ENCODE data around the gene PTPRN2.

Gene PTPRN2

DNA sequence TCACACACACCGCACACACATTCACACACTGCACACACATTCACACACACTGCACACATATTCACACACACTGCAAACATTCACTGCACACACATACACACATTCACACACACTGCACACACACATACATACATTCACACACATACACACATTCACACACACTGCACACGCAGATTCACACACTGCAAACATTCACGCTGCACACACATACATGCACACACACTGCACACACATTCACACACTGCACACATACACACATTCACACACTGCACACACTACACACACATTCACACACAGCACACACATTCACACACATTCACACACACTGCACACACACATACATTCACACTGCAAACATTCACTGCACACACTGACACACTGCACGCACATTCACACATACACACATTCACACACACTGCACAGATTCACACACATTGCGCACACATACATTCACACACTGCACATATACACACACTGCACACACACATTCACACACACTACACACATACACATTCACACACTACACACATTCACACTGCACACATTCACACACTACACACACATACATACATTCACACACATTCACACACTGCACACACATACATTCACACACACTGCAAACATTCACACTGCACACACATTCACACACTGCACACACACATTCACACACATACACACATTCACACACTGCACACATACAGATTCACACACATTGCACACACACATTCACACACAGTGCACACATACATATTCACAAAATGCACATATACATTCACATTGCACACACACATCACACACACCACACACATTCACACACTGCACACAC lies 325.1 kb downstream of the PTPRN2 start:
- H3K36me3 ChIP-seq (ENCODE audit: control insufficient read depth, insufficient read depth, low read length), result no peaks in the 10 kb centered on the region
- H3K9me3 ChIP-seq (ENCODE audit: control insufficient read depth, low read length), result no peaks in the 10 kb centered on the region
- no peak overlapping the region for H3K9ac ChIP-seq (ENCODE audit: low read length)
- peaks cover 9% of the 10 kb centered on the region for H3K4me1 ChIP-seq (ENCODE audit: control insufficient read depth, insufficient read depth, low read length)
- no peaks in the 10 kb centered on the region for H3K27me3 ChIP-seq (ENCODE audit: control insufficient read depth, insufficient read depth, low read length)
- no peak overlapping the region for H3K4me3 ChIP-seq (ENCODE audit: low read length)

- H3K27me3 ChIP-seq (ENCODE audit: control insufficient read depth, insufficient read depth, low read length), result no peaks in the 10 kb centered on the region
Measured at GRCh38 chr7:158261362-158262235, 326.0 kb downstream of the PTPRN2 start.

GRCh38 chr7:158260567-158261361 lies 326.9 kb downstream of the PTPRN2 start:
- H3K9me3 ChIP-seq (ENCODE audit: control insufficient read depth, low read length), result no peaks in the 10 kb centered on the region
- H3K4me1 ChIP-seq (ENCODE audit: control insufficient read depth, insufficient read depth, low read length), result no peaks in the 10 kb centered on the region
- no peaks in the 10 kb centered on the region for H3K36me3 ChIP-seq (ENCODE audit: control insufficient read depth, insufficient read depth, low read length)
- no peak overlapping the region for H3K4me3 ChIP-seq (ENCODE audit: low read length)
- H3K27me3 ChIP-seq (ENCODE audit: control insufficient read depth, insufficient read depth, low read length), result no peaks in the 10 kb centered on the region
- H3K9ac ChIP-seq (ENCODE audit: low read length), result no peak overlapping the region

More at GRCh38 chr7:158261362-158262235, 326.0 kb downstream of the PTPRN2 start:
- Histone ChIP-seq H3K36me3 (ENCODE audit: control insufficient read depth, insufficient read depth, low read length) (no peaks in the 10 kb centered on the region), H3K9me3 (ENCODE audit: control insufficient read depth, low read length) (no peaks in the 10 kb centered on the region), H3K9ac (ENCODE audit: low read length) (no peak overlapping the region), H3K4me3 (ENCODE audit: low read length) (no peak overlapping the region), H3K4me1 (ENCODE audit: control insufficient read depth, insufficient read depth, low read length) (peaks cover under 1% of the 10 kb centered on the region)

DNA sequence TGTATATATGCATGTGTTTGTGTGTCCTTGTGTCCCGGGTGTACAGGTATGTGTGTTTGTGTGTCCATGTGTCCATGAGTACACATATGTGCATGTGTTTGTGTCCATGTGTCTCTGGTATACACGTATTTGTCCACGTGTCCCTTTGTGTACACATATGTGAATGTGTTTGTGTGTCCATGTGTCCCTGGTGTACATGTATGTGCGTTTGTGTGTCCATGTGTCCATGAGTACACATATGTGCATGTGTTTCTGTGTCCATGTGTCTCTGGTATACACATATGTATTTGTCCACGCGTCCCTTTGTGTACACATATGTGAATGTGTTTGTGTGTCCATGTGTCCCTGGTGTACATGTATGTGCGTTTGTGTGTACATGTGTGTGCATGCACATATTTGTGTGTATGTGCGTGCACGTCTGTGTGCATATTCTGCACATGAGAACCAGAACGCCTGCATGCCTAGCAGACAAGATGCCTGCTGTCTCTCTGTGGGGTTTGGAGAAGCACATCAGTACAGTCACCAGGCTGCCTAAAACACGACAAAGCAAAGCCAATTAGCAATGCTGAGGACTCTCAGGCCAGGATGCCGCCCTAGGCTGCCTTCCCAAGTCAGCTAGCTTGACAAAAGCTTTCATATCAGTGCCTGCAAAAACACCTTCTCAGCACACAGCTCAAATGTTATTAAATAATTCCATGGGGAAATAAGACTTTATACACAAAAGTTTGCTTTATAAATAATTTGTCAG lies 327.8 kb downstream of the PTPRN2 start:
- Histone ChIP-seq H3K9ac (ENCODE audit: low read length) (no peak overlapping the region), H3K36me3 (ENCODE audit: control insufficient read depth, insufficient read depth, low read length) (no peaks in the 10 kb centered on the region), H3K4me3 (ENCODE audit: low read length) (no peak overlapping the region), H3K4me1 (ENCODE audit: control insufficient read depth, insufficient read depth, low read length) (no peaks in the 10 kb centered on the region), H3K27me3 (ENCODE audit: control insufficient read depth, insufficient read depth, low read length) (no peaks in the 10 kb centered on the region), H3K9me3 (ENCODE audit: control insufficient read depth, low read length) (no peaks in the 10 kb centered on the region)

- no peaks in the 10 kb centered on the region for H3K27me3 ChIP-seq (ENCODE audit: control insufficient read depth, insufficient read depth, low read length)
- H3K9me3 ChIP-seq (ENCODE audit: control insufficient read depth, low read length), result no peaks in the 10 kb centered on the region
- H3K4me3 ChIP-seq (ENCODE audit: low read length), result no peak overlapping the region
- no peaks in the 10 kb centered on the region for H3K36me3 ChIP-seq (ENCODE audit: control insufficient read depth, insufficient read depth, low read length)
- no peaks in the 10 kb centered on the region for H3K4me1 ChIP-seq (ENCODE audit: control insufficient read depth, insufficient read depth, low read length)
- H3K9ac ChIP-seq (ENCODE audit: low read length), result no peak overlapping the region
Measured at GRCh38 chr7:158259141-158259540, 328.5 kb downstream of the PTPRN2 start.

DNA sequence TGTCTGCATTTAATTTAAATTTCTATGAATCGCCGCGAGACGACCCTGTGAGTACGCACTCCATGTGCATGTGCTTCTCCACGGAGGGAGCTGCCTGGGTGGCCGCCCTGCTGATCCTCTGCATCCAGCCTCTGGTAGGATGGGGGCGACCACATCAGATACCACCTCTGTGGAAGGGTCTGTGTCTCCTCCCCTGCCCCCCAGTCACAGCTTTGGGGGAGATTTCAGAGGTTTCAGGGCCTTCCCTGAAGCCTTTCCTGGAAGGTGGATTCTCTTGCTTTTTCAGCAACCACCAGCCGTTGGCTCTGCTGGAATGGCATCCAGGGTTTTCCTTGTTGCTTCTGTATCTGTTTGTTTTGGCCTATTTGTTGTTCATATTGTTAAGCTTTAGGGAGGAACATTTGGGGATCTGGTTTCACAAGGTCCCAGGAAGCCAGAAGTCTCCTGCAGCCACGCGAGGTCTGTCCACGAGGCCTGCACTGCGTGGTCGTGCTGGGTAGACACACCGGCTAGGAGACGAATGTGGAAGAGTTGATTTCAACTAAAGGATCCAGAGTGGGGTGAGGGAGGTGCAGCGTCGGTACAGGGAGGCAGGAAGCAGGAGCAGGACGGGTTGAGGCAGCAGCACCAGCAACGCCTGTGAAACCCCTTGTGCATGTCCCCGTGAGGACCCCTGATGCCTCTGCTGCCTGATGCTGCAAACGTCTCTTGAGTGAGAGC lies 329.1 kb downstream of the PTPRN2 start:
- H3K9me3 ChIP-seq (ENCODE audit: control insufficient read depth, low read length), result no peaks in the 10 kb centered on the region
- no peak overlapping the region for H3K4me3 ChIP-seq (ENCODE audit: low read length)
- H3K27me3 ChIP-seq (ENCODE audit: control insufficient read depth, insufficient read depth, low read length), result no peaks in the 10 kb centered on the region
- no peaks in the 10 kb centered on the region for H3K4me1 ChIP-seq (ENCODE audit: control insufficient read depth, insufficient read depth, low read length)
- H3K9ac ChIP-seq (ENCODE audit: low read length), result no peak overlapping the region
- no peaks in the 10 kb centered on the region for H3K36me3 ChIP-seq (ENCODE audit: control insufficient read depth, insufficient read depth, low read length)

DNA sequence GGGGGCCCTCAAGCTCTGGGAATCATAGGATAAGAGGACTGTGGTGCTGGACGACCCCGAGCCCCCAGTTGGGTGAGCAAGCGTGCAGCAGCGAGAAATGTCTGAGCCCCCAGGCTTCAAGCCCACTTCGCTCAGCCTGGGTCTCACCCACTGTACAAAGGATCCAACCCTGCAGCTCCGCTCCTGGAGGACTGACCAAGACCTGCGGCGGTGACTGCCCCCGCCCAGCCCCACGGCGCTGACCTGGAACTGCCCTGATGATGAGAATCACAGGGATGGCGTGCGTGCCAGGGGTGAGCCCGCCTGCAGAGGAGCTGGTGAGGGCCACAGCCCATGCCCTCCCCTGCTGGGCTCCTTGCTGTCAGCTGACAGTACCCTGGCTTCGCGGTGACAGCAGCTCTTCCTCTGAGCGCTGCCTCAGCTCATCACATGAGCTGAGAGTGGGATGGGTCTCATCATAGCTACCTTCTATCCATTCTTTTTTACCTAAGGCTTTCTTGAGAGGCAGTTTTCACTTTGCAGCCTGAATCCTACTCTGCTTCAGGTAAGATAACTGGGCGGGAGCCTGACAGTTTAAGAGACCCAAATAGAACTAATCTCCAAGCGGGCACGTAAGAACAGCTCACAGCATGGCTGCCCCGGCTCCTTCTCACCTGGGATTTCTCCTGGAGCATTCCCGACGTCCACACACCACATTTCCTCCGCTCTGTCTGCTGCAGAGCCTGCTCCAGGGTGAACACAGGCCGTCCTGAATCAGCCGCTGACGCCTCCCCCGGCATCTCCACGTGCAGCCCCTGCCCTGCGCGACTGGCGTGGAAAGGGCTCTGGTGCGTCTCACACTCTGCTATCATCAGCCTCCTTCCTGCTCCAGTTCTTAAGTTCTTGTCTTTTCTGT lies 329.9 kb downstream of the PTPRN2 start:
- H3K9ac ChIP-seq (ENCODE audit: low read length), result no peak overlapping the region
- H3K36me3 ChIP-seq (ENCODE audit: control insufficient read depth, insufficient read depth, low read length), result no peaks in the 10 kb centered on the region
- H3K9me3 ChIP-seq (ENCODE audit: control insufficient read depth, low read length), result no peaks in the 10 kb centered on the region
- no peaks in the 10 kb centered on the region for H3K4me1 ChIP-seq (ENCODE audit: control insufficient read depth, insufficient read depth, low read length)
- no peaks in the 10 kb centered on the region for H3K27me3 ChIP-seq (ENCODE audit: control insufficient read depth, insufficient read depth, low read length)
- H3K4me3 ChIP-seq (ENCODE audit: low read length), result no peak overlapping the region

DNA sequence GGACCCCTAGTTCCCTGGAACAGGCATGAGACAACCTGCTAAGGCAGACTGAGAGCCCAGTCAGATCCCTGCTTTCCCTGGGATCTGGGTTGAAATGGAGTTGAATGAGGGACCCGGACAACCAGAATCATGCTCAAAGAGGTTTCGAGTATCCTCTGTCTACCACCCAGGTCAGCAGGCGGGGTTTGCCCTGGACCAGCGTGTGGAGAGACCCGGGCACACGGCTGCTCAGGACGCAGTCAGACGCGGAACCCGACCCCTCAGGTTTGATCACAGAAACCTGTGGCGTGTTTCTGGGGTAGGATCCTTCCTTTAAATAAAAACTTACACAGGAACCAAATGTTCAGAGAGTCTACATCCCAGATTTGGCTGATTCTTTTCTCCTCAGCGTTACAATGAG lies 330.6 kb downstream of the PTPRN2 start:
- Histone ChIP-seq H3K4me1 (ENCODE audit: control insufficient read depth, insufficient read depth, low read length) (no peaks in the 10 kb centered on the region), H3K9me3 (ENCODE audit: control insufficient read depth, low read length) (no peaks in the 10 kb centered on the region), H3K27me3 (ENCODE audit: control insufficient read depth, insufficient read depth, low read length) (no peaks in the 10 kb centered on the region), H3K4me3 (ENCODE audit: low read length) (no peak overlapping the region), H3K9ac (ENCODE audit: low read length) (no peak overlapping the region), H3K36me3 (ENCODE audit: control insufficient read depth, insufficient read depth, low read length) (no peaks in the 10 kb centered on the region)

- Histone ChIP-seq H3K4me3 (ENCODE audit: low read length) (no peak overlapping the region), H3K4me1 (ENCODE audit: control insufficient read depth, insufficient read depth, low read length) (no peaks in the 10 kb centered on the region), H3K9me3 (ENCODE audit: control insufficient read depth, low read length) (no peaks in the 10 kb centered on the region), H3K27me3 (ENCODE audit: control insufficient read depth, insufficient read depth, low read length) (no peaks in the 10 kb centered on the region), H3K9ac (ENCODE audit: low read length) (no peak overlapping the region), H3K36me3 (ENCODE audit: control insufficient read depth, insufficient read depth, low read length) (no peaks in the 10 kb centered on the region)
Measured at GRCh38 chr7:158256091-158256816, 331.4 kb downstream of the PTPRN2 start.

DNA sequence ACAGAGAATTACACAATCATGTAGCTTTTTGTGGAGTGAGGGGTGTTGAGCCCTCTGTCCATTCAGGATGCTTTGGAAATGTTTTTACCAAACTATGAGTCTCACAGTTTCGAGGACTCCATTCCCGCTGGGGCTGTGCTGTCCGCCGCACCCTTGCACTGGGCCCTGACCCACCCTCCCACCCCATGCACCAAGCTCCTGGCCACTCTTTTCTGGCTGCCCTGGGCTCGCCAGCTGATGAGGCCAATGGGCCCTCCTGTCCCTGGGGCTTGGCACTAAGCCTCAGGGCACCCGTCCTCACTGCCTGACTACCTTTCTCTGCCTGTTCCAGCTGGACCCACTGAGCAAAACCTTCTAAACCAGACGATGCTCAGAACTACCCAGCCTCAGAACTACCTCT lies 332.1 kb downstream of the PTPRN2 start:
- no peaks in the 10 kb centered on the region for H3K36me3 ChIP-seq (ENCODE audit: control insufficient read depth, insufficient read depth, low read length)
- no peak overlapping the region for H3K4me3 ChIP-seq (ENCODE audit: low read length)
- H3K9me3 ChIP-seq (ENCODE audit: control insufficient read depth, low read length), result no peaks in the 10 kb centered on the region
- H3K9ac ChIP-seq (ENCODE audit: low read length), result no peak overlapping the region
- no peaks in the 10 kb centered on the region for H3K27me3 ChIP-seq (ENCODE audit: control insufficient read depth, insufficient read depth, low read length)
- H3K4me1 ChIP-seq (ENCODE audit: control insufficient read depth, insufficient read depth, low read length), result no peaks in the 10 kb centered on the region

Data from mucosa of stomach (tissue), 1 donor.